GM12865 (cell line): Measurements from ENCODE around the gene CANT1.

Experiments
- DNase-seq: peaks from one replicate; pipeline ENCODE4 v3.0.0; 2010; ENCODE audit warnings: low read depth
- H3K4me3 ChIP-seq: 2 replicates; pipeline ENCODE4 v1.5.1; 2011; ENCODE audit warnings: mild to moderate bottlenecking, low read depth, low read length, control low read depth
- CTCF ChIP-seq: IDR thresholded peaks from 2 replicates; pipeline ENCODE4 v1.5.1; 2011; ENCODE audit warnings: low read length, control low read depth, low read depth, inconsistent platforms; ENCODE audit not compliant: insufficient read depth; ENCODE audit errors: missing control alignments

CANT1 gene

GRCh38 chr17:78985395-78985794 lies 24.2 kb downstream of the CANT1 start:
- H3K4me3 ChIP-seq = no peak overlapping the region
- no peak for DNase-seq
- no peak for TF ChIP-seq CTCF

GRCh38 chr17:78981010-78981888 lies 28.3 kb downstream of the CANT1 start:
- H3K4me3 ChIP-seq = no peak overlapping the region
- TF ChIP-seq CTCF = no peak
- no peak for DNase-seq

- no peak for DNase-seq
- H3K4me3 ChIP-seq = no peak overlapping the region
- TF ChIP-seq CTCF = no peak
These were observed 29.0 kb downstream of the CANT1 start for GRCh38 chr17:78980624-78980972.

GRCh38 chr17:78979780-78980623 lies 29.6 kb downstream of the CANT1 start, which contains the start of gene LGALS3BP:
Gene LGALS3BP, minus strand, starts transcription at chr17:78979923. Its CDS starts 2,732 bp downstream, at chr17:78977191.
- no peak within 1 kb of the TSS for H3K4me3 ChIP-seq
- TF ChIP-seq CTCF = no peak
- no peak for DNase-seq

- H3K4me3 ChIP-seq = no peak overlapping the region
- no peak for TF ChIP-seq CTCF
- DNase-seq = no peak
These were observed 31.3 kb downstream of the CANT1 start for GRCh38 chr17:78977997-78978973.

GRCh38 chr17:78977681-78977943 lies 32.0 kb downstream of the CANT1 start:
- no peak for TF ChIP-seq CTCF
- no peak overlapping the region for H3K4me3 ChIP-seq
- DNase-seq = no peak
